Central memory CD4-positive, alpha-beta T cell (primary cell): ENCODE data around the gene FBXL3.
"Not testable (repeated sequence)": the region's sequence is repeated elsewhere in the genome, so short reads cannot be mapped to it uniquely, and the experiment has no call there.

Experiments used
- DNase-seq: peaks from one replicate; pipeline ENCODE4 v3.0.0; 2022

Gene FBXL3

GRCh38 chr13:77026255-77026860 is 601 bp downstream of the FBXL3 start:
- peak; percentile 79 for DNase-seq

GRCh38 chr13:77022341-77022740 is 4.6 kb downstream of the FBXL3 start:
- no peak for DNase-seq

- DNase-seq: no peak
These were observed 7.2 kb downstream of the FBXL3 start for GRCh38 chr13:77019756-77020155.

GRCh38 chr13:77016888-77017623 is 9.9 kb downstream of the FBXL3 start:
- no peak for DNase-seq

- no peak for DNase-seq
These were observed 10.6 kb downstream of the FBXL3 start for GRCh38 chr13:77016251-77016812.

- DNase-seq: no peak
These were observed 11.9 kb downstream of the FBXL3 start for GRCh38 chr13:77014906-77015685.

- no peak for DNase-seq
These were observed 13.0 kb downstream of the FBXL3 start for GRCh38 chr13:77013853-77014542.

GRCh38 chr13:77009719-77010118 is 17.2 kb downstream of the FBXL3 start:
- DNase-seq: not testable (repeated sequence)

GRCh38 chr13:77009011-77009410 is 17.9 kb downstream of the FBXL3 start:
- DNase-seq: no peak

GRCh38 chr13:77008337-77008736 is 18.6 kb downstream of the FBXL3 start:
- not testable (repeated sequence) for DNase-seq

- no peak for DNase-seq
These were observed 24.3 kb downstream of the FBXL3 start for GRCh38 chr13:77002590-77003190.

- no peak for DNase-seq
These were observed 24.9 kb downstream of the FBXL3 start for GRCh38 chr13:77001963-77002587.

- no peak for DNase-seq
These were observed 25.4 kb downstream of the FBXL3 start for GRCh38 chr13:77001540-77001939.

- DNase-seq: no peak
These were observed 26.5 kb downstream of the FBXL3 start for GRCh38 chr13:77000475-77000874.

- no peak for DNase-seq
These were observed 32.7 kb downstream of the FBXL3 start for GRCh38 chr13:76994281-76994680.

- DNase-seq: no peak
These were observed 33.5 kb downstream of the FBXL3 start for GRCh38 chr13:76993473-76993872.

- no peak for DNase-seq
These were observed 33.9 kb downstream of the FBXL3 start for GRCh38 chr13:76993021-76993420.

GRCh38 chr13:76992548-76993001 is 34.4 kb downstream of the FBXL3 start:
- no peak for DNase-seq

GRCh38 chr13:76991796-76992547 is 35.0 kb downstream of the FBXL3 start, which contains the start of gene CLN5:
Gene CLN5 (plus strand): TSS chr13:76992081. CDS start chr13:76992099, 18 bp downstream.
- peak; percentile 98 for DNase-seq

GRCh38 chr13:76991432-76991795 is 35.5 kb downstream of the FBXL3 start:
- DNase-seq: peak; percentile 87

GRCh38 chr13:76983676-76984075 is 43.3 kb downstream of the FBXL3 start:
- DNase-seq: no peak
